Loucy (cell line): ENCODE measurements around the gene SRGAP2.
"Not testable (repeated sequence)": the region's sequence is repeated elsewhere in the genome, so short reads cannot be mapped to it uniquely, and the experiment has no call there.

Source experiments
- H2AFZ ChIP-seq: fragments of 200-600 bp; sonication (generic); 2 replicates; pipeline ENCODE4 v1.6.0; 2016; ENCODE audit warnings: antibody characterized with exemption, mild to moderate bottlenecking, low read length, moderate library complexity
- H3F3A ChIP-seq: fragments of 200-600 bp; 2 replicates; pipeline ENCODE4 v1.6.0; 2016; ENCODE audit warnings: antibody characterized with exemption, low read depth, mild to moderate bottlenecking
- H3K27me3 ChIP-seq: fragments of 200-600 bp; sonication (generic); 2 replicates; pipeline ENCODE4 v1.6.1; 2014; ENCODE audit warnings: low read length, mild to moderate bottlenecking; ENCODE audit not compliant: insufficient read depth, poor library complexity, severe bottlenecking
- H3K36me3 ChIP-seq: fragments of 200-600 bp; sonication (generic); 2 replicates; pipeline ENCODE4 v1.6.1; 2016; ENCODE audit warnings: low read length; ENCODE audit not compliant: insufficient read depth
- H3K4me1 ChIP-seq: fragments of 200-600 bp; sonication (generic); 2 replicates; pipeline ENCODE4 v1.5.1; 2014; ENCODE audit warnings: low read length, mild to moderate bottlenecking; ENCODE audit not compliant: insufficient read depth, poor library complexity, severe bottlenecking
- H3K4me2 ChIP-seq: fragments of 200-600 bp; sonication (generic); 2 replicates; pipeline ENCODE4 v1.6.0; 2014; ENCODE audit warnings: antibody characterized with exemption, low read length, low read depth, mild to moderate bottlenecking; ENCODE audit not compliant: poor library complexity, severe bottlenecking
- H3K4me3 ChIP-seq: fragments of 200-600 bp; sonication (generic); 2 replicates; pipeline ENCODE4 v1.5.1; 2014; ENCODE audit warnings: low read length, mild to moderate bottlenecking, mixed read lengths; ENCODE audit not compliant: poor library complexity, severe bottlenecking
- H3K79me2 ChIP-seq: fragments of 200-600 bp; sonication (generic); 2 replicates; pipeline ENCODE4 v1.6.1; 2014; ENCODE audit warnings: low read length; ENCODE audit not compliant: insufficient read depth
- H3K9ac ChIP-seq: fragments of 200-600 bp; sonication (generic); 2 replicates; pipeline ENCODE4 v1.6.0; 2014; ENCODE audit warnings: mild to moderate bottlenecking, low read depth, low read length, moderate library complexity; ENCODE audit not compliant: poor library complexity, severe bottlenecking
- H3K9me2 ChIP-seq: fragments of 200-600 bp; sonication (generic); replicated peaks from 2 replicates; pipeline ENCODE4 v1.6.1; 2016; ENCODE audit warnings: low read depth, low read length, mixed read lengths
- H3K9me3 ChIP-seq: fragments of 200-600 bp; sonication (generic); 2 replicates; pipeline ENCODE4 v1.6.1; 2014; ENCODE audit warnings: mild to moderate bottlenecking, antibody characterized with exemption, low read length, low read depth; ENCODE audit not compliant: insufficient read depth
- H4K20me1 ChIP-seq: fragments of 200-600 bp; sonication (generic); 2 replicates; pipeline ENCODE4 v1.6.0; 2014; ENCODE audit warnings: antibody characterized with exemption, low read length, mild to moderate bottlenecking; ENCODE audit not compliant: insufficient read depth, poor library complexity, severe bottlenecking

Gene SRGAP2

GRCh38 chr1:206185778-206186177 is 17.6 kb upstream of the SRGAP2 start:
- not testable (repeated sequence) for H3K27me3 ChIP-seq, H4K20me1 ChIP-seq, H3K4me2 ChIP-seq, H3K9me2 ChIP-seq, H2AFZ ChIP-seq, H3K4me1 ChIP-seq, H3F3A ChIP-seq, H3K79me2 ChIP-seq, H3K4me3 ChIP-seq, H3K36me3 ChIP-seq, H3K9me3 ChIP-seq, H3K9ac ChIP-seq

GRCh38 chr1:206186826-206187225 is 16.5 kb upstream of the SRGAP2 start:
- not testable (repeated sequence) for H4K20me1 ChIP-seq, H3K4me3 ChIP-seq, H2AFZ ChIP-seq, H3K9ac ChIP-seq, H3K79me2 ChIP-seq, H3K9me3 ChIP-seq, H3K9me2 ChIP-seq, H3K36me3 ChIP-seq, H3K4me2 ChIP-seq, H3F3A ChIP-seq, H3K27me3 ChIP-seq, H3K4me1 ChIP-seq

- not testable (repeated sequence) for H3K4me2 ChIP-seq, H3F3A ChIP-seq, H3K9ac ChIP-seq, H3K27me3 ChIP-seq, H3K9me2 ChIP-seq, H3K4me1 ChIP-seq, H3K4me3 ChIP-seq, H3K79me2 ChIP-seq, H4K20me1 ChIP-seq, H2AFZ ChIP-seq, H3K36me3 ChIP-seq, H3K9me3 ChIP-seq
Observed at GRCh38 chr1:206195182-206195581, 8.2 kb upstream of the SRGAP2 start.

DNA sequence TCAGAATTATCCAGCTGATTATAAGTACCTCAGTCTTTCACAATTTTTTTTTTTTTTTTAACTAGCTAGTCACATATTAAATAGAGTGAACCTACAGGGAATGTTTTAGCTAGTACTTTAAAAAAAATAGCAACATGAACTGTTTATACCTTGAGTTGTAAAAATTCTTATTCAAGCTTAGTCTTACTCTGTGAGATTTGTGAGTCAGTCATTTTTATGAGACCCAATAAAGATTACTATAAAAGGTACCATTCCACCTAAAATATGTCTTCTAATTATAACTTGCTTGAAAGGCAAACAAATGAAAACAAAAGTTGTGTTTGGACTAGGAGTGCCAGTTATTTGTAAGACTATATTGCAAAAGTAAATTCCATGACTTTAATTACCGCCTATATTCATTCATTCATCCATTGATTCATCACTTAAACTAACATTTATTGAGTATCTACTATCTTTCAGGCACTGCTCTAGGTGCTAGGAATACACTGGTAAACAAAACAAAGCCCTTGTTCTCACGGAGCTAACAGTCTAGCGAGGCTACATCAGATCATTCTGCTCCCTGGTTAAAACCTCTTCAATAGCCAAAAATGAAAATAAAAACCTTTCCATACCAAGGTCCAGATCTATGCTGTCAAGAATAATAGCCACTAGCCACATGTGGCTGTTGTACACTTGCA is 6.5 kb upstream of the SRGAP2 start:
- not testable (repeated sequence) for H3K9me3 ChIP-seq, H3K36me3 ChIP-seq, H3K4me1 ChIP-seq, H3K27me3 ChIP-seq, H2AFZ ChIP-seq, H3K9me2 ChIP-seq, H3K79me2 ChIP-seq, H3F3A ChIP-seq, H4K20me1 ChIP-seq, H3K9ac ChIP-seq, H3K4me3 ChIP-seq, H3K4me2 ChIP-seq

DNA sequence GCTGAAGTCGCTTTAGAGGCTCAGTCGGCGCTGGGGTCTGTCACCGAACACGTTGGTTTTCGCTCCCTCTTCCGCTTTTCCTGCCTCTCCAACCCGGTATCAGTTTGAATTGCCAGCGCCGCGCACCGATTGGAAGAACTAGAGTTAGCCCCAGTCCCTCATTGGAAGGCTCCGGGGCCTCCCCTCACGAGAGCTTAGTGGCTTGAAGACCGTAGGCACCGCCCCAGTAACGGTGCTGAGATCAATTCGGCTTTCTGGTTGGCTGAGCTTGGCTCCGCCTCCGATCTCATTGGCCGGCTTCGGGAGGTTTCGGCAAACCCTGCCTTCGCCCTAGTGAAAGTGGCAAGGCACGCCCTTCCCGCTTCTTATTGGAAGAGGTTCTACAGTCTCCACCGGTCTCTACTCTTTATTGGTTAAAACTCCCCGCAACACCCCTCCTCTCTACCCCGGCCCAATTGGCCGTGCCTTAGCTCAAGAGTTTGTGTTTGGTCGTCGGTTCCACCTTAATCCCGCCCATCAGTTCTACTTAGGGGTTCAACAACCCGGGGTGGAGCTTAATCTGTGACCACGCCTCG is 465 bp upstream of the SRGAP2 start, which contains the start of gene FAM72A:
FAM72A (minus strand) TSS at position 51 of the 575 bp plus-strand sequence. CDS start 814 bp downstream, outside the sequence.
- not testable (repeated sequence) for H3K27me3 ChIP-seq, H3K4me2 ChIP-seq, H3K4me1 ChIP-seq, H3F3A ChIP-seq, H4K20me1 ChIP-seq, H3K36me3 ChIP-seq, H3K79me2 ChIP-seq, H3K9me2 ChIP-seq, H3K9me3 ChIP-seq, H2AFZ ChIP-seq
- Histone ChIP-seq H3K9ac (peak within 1 kb of the TSS; percentile 27), H3K4me3 (peak within 1 kb of the TSS; percentile 70)

DNA sequence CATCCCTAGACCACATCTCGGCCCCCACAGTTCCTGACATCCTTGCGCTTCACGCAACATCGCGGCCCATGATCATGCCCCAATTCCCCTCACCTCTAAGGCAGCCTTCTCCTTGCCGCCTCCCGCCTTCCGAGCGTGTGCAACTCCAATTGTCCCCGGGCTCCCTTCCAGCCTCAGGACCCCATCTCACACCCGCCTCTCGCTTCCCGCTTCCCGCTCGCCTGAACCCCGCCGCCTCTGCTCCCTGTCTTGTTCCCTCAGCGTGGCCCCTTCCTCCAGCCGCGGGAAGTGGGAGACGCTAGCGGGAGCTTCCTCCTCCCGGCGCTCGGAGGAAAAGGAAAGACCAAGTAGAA is 794 bp downstream of the SRGAP2 start:
- not testable (repeated sequence) for H3K9ac ChIP-seq, H3K4me1 ChIP-seq, H3F3A ChIP-seq, H4K20me1 ChIP-seq, H3K36me3 ChIP-seq, H3K27me3 ChIP-seq, H3K79me2 ChIP-seq, H3K9me2 ChIP-seq, H2AFZ ChIP-seq, H3K9me3 ChIP-seq, H3K4me2 ChIP-seq
- H3K4me3 ChIP-seq, result peak overlapping the region; percentile 57

GRCh38 chr1:206204871-206205270 is 1.5 kb downstream of the SRGAP2 start:
- peak overlapping the region; percentile 65 for H3K4me3 ChIP-seq
- H2AFZ ChIP-seq, result not testable (repeated sequence)

More at GRCh38 chr1:206204871-206205270, 1.5 kb downstream of the SRGAP2 start:
- H3K79me2 ChIP-seq, H3K9me3 ChIP-seq, H3K4me2 ChIP-seq, H3K4me1 ChIP-seq, H3K9me2 ChIP-seq, H4K20me1 ChIP-seq, H3F3A ChIP-seq, H3K36me3 ChIP-seq, H3K27me3 ChIP-seq, H3K9ac ChIP-seq: not testable (repeated sequence)
